Mesendoderm (in vitro differentiated cells): Measurements from ENCODE around the gene PCDH10.

Experiments used
- DNase-seq: peaks from one replicate; pipeline ENCODE4 v3.0.0; 2013
- H2AK5ac ChIP-seq: 2 replicates; pipeline ENCODE4 v1.6.1; 2013; ENCODE audit warnings: low read length, inconsistent platforms
- H2BK120ac ChIP-seq: 2 replicates; pipeline ENCODE4 v1.6.1; 2013; ENCODE audit warnings: low read depth, mild to moderate bottlenecking, low read length, moderate library complexity, mixed read lengths
- H2BK15ac ChIP-seq: replicated peaks from 2 replicates; pipeline ENCODE4 v1.6.1; 2013; ENCODE audit warnings: low read depth, mild to moderate bottlenecking, moderate library complexity
- H2BK5ac ChIP-seq: 2 replicates; pipeline ENCODE4 v1.6.1; 2013; ENCODE audit warnings: low read length, inconsistent platforms
- H3K18ac ChIP-seq: 2 replicates; pipeline ENCODE4 v1.6.1; 2013; ENCODE audit warnings: mild to moderate bottlenecking, low read length, mixed read lengths
- H3K23ac ChIP-seq: one replicate; pipeline ENCODE4 v1.6.1; 2013; ENCODE audit warnings: low read length
- H3K27ac ChIP-seq: 2 replicates; pipeline ENCODE4 v1.5.1; 2013; ENCODE audit warnings: low read depth, mild to moderate bottlenecking, inconsistent platforms, low read length, moderate library complexity
- H3K27me3 ChIP-seq: 2 replicates; pipeline ENCODE4 v1.6.1; 2013; ENCODE audit warnings: low read length, control low read depth, mild to moderate bottlenecking, inconsistent platforms; ENCODE audit not compliant: insufficient read depth, poor library complexity
- H3K36me3 ChIP-seq: 2 replicates; pipeline ENCODE4 v1.6.1; 2013; ENCODE audit warnings: low read length, inconsistent platforms; ENCODE audit not compliant: control insufficient read depth, insufficient read depth
- H3K4ac ChIP-seq: one replicate; pipeline ENCODE4 v1.6.1; 2013; ENCODE audit warnings: low read depth, mild to moderate bottlenecking, low read length, moderate library complexity
- H3K4me1 ChIP-seq: 2 replicates; pipeline ENCODE4 v1.6.1; 2013; ENCODE audit warnings: low read depth, low read length, inconsistent platforms; ENCODE audit not compliant: control insufficient read depth
- H3K4me2 ChIP-seq: 2 replicates; pipeline ENCODE4 v1.6.1; 2013; ENCODE audit warnings: low read length
- H3K4me3 ChIP-seq: 2 replicates; pipeline ENCODE4 v1.5.1; 2013; ENCODE audit warnings: mild to moderate bottlenecking, low read length
- H3K56ac ChIP-seq: one replicate; pipeline ENCODE4 v1.6.1; 2013; ENCODE audit warnings: low read length
- H3K79me1 ChIP-seq: 2 replicates; pipeline ENCODE4 v1.6.1; 2013; ENCODE audit warnings: low read length, inconsistent platforms
- H3K79me2 ChIP-seq: 2 replicates; pipeline ENCODE4 v1.6.1; 2013; ENCODE audit warnings: mild to moderate bottlenecking, low read length; ENCODE audit not compliant: control insufficient read depth, insufficient read depth
- H3K9ac ChIP-seq: 2 replicates; pipeline ENCODE4 v1.6.1; 2013; ENCODE audit warnings: low read length, inconsistent platforms
- H4K5ac ChIP-seq: one replicate; pipeline ENCODE4 v1.6.1; 2013; ENCODE audit warnings: low read length
- H4K8ac ChIP-seq: one replicate; pipeline ENCODE4 v1.6.1; 2013; ENCODE audit warnings: low read depth, mild to moderate bottlenecking, control low read depth, low read length, moderate library complexity
- WGBS: extraction: QIAGEN DNeasy Blood & Tissue Kit; methylation state at CpG from one replicate; pipeline ENCODE4 v1.1.7; 2013; ENCODE audit warnings: low lambda C conversion rate, missing lambda C conversion rate; ENCODE audit not compliant: insufficient coverage; ENCODE audit errors: extremely low coverage; 5-methylcytosine and 5-hydroxymethylcytosine counted together

The PCDH10 gene

DNA sequence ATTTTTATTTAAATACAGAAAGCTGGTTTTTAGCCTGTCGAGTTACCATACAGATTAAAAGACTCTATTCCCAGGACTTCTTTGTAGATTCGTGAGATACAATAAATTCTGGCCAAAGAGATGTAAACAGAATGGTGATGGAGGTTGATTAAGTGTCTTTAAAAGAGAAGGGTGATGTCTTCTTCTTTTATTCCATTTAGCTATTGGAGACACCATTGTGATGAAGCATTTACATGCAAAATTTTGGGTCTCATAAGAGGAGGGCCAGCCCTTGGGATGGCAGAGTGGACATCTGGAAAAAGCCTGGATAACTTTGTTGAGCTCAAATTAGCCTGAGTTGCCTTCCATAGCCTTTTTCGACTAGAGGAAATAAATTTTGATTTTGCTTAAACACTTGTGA lies 21.6 kb upstream of the PCDH10 start:
- Histone ChIP-seq H2AK5ac (no peak overlapping the region), H3K4me2 (no peak overlapping the region), H3K4ac (no peak overlapping the region), H3K27me3 (no peaks in the 10 kb centered on the region), H2BK120ac (no peak overlapping the region), H3K23ac (no peak overlapping the region), H3K36me3 (no peaks in the 10 kb centered on the region), H3K4me3 (no peak overlapping the region), H3K79me1 (no peaks in the 10 kb centered on the region), H2BK5ac (no peak overlapping the region), H2BK15ac (no peak overlapping the region), H3K9ac (no peak overlapping the region), H4K5ac (no peak overlapping the region), H3K56ac (no peak overlapping the region), H3K18ac (no peak overlapping the region), H3K79me2 (no peaks in the 10 kb centered on the region), H3K27ac (no peak overlapping the region), H4K8ac (no peak overlapping the region), H3K4me1 (no peaks in the 10 kb centered on the region)
- WGBS = no CpG with 5 or more reads among the region's 3 CpGs
- DNase-seq = no peak

DNA sequence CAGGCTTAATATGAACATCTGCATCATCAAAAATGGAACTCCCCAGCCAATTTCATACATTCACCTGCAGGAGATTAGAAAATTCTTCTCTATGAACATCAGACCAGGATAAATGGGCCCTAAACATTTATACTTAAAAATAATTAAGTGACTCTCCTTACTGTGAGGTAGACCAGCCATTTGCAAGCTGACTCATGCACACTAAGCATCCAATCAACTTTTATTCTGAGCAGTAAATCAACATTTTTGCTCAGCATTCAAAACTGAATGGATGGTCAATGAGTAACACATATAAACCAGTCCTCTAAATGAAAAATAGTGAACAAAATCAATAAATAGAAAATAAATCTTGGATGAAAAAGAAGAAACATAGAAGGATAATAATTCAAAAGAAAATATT lies 19.9 kb upstream of the PCDH10 start:
- no peaks in the 10 kb centered on the region for H3K36me3 ChIP-seq
- DNase-seq = no peak
- H3K4me2 ChIP-seq = no peak overlapping the region
- H3K79me2 ChIP-seq = no peaks in the 10 kb centered on the region
- no peak overlapping the region for H3K23ac ChIP-seq
- no peak overlapping the region for H3K9ac ChIP-seq
- no peak overlapping the region for H3K18ac ChIP-seq
- H2BK15ac ChIP-seq = no peak overlapping the region
- H3K27ac ChIP-seq = no peak overlapping the region
- H2AK5ac ChIP-seq = no peak overlapping the region
- H3K4ac ChIP-seq = no peak overlapping the region
- no peak overlapping the region for H3K56ac ChIP-seq
- H4K8ac ChIP-seq = no peak overlapping the region
- H3K4me3 ChIP-seq = no peak overlapping the region
- H4K5ac ChIP-seq = no peak overlapping the region
- H3K4me1 ChIP-seq = no peaks in the 10 kb centered on the region
- no peaks in the 10 kb centered on the region for H3K79me1 ChIP-seq
- no peaks in the 10 kb centered on the region for H3K27me3 ChIP-seq
- H2BK5ac ChIP-seq = no peak overlapping the region
- no peak overlapping the region for H2BK120ac ChIP-seq

DNA sequence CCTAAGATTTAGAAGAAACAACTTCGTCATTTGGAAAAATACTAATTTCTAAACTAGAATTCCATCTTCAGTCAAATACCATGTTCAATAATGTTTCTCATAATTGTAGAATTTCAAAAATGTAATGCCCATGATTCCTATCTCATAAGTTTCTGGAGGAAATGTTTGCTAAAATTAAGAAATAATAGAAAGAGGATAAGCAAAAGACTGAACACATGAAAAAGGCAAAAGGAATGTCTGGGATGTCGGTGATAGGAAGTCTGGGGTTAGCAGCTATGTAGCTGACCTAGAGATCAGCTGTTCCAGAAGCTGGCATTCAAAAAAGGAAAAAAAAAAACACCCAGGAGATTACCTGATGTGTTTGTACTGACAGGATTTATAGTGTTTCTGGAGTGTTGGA lies 18.9 kb upstream of the PCDH10 start:
- peak; percentile 50 for DNase-seq
- no peaks in the 10 kb centered on the region for H3K79me1 ChIP-seq
- H3K4me3 ChIP-seq = no peak overlapping the region
- H4K5ac ChIP-seq = no peak overlapping the region
- H3K18ac ChIP-seq = no peak overlapping the region
- no peak overlapping the region for H3K23ac ChIP-seq
- H2BK5ac ChIP-seq = no peak overlapping the region
- H4K8ac ChIP-seq = no peak overlapping the region
- H3K4me1 ChIP-seq = no peaks in the 10 kb centered on the region
- no peak overlapping the region for H3K9ac ChIP-seq
- H3K56ac ChIP-seq = no peak overlapping the region
- H2BK120ac ChIP-seq = no peak overlapping the region
- no peak overlapping the region for H3K27ac ChIP-seq
- no CpG with 5 or more reads among the region's 2 CpGs for WGBS
- H3K4me2 ChIP-seq = no peak overlapping the region
- no peaks in the 10 kb centered on the region for H3K79me2 ChIP-seq
- H3K36me3 ChIP-seq = no peaks in the 10 kb centered on the region
- no peaks in the 10 kb centered on the region for H3K27me3 ChIP-seq
- no peak overlapping the region for H3K4ac ChIP-seq
- H2BK15ac ChIP-seq = no peak overlapping the region
- H2AK5ac ChIP-seq = no peak overlapping the region

DNA sequence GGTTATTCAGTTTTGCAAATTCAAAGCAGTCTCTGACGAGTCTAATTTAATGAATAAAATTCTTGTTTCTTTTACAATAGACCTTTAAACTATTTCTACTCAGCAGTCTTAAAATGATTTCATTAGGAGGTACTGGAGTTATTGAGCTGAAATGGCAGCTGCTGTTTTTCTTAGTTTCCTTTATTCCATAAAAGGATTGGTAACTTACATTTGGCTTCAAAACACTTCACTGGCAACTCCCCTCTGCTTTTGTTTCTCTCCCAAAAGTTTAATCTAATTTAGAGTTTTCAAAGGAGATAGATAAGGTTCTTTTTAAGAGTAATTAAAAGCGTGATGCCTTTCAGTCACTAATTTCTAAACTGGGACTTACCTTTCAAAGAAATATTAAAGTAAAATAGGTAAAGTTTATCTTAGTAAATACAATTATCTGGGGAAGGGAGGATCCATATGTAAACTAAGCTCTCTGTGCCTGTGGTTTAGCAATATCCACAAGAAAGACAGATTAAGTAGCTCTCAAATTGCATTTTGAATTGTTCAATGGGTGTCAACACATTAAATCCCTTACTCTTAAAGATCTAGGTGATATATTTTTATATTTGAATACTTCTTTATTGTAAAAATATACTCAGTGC lies 17.1 kb upstream of the PCDH10 start:
- Histone ChIP-seq H4K8ac (no peak overlapping the region), H3K4ac (no peak overlapping the region), H3K9ac (no peak overlapping the region), H3K4me1 (no peaks in the 10 kb centered on the region), H3K79me2 (no peaks in the 10 kb centered on the region), H3K36me3 (no peaks in the 10 kb centered on the region), H3K4me2 (no peak overlapping the region), H2BK5ac (no peak overlapping the region), H3K18ac (no peak overlapping the region), H3K23ac (no peak overlapping the region), H2BK15ac (no peak overlapping the region), H4K5ac (no peak overlapping the region), H3K27ac (no peak overlapping the region), H3K27me3 (no peaks in the 10 kb centered on the region), H2AK5ac (no peak overlapping the region), H3K79me1 (no peaks in the 10 kb centered on the region), H2BK120ac (no peak overlapping the region), H3K4me3 (no peak overlapping the region), H3K56ac (no peak overlapping the region)
- no CpG with 5 or more reads among the region's 2 CpGs for WGBS
- DNase-seq = no peak

DNA sequence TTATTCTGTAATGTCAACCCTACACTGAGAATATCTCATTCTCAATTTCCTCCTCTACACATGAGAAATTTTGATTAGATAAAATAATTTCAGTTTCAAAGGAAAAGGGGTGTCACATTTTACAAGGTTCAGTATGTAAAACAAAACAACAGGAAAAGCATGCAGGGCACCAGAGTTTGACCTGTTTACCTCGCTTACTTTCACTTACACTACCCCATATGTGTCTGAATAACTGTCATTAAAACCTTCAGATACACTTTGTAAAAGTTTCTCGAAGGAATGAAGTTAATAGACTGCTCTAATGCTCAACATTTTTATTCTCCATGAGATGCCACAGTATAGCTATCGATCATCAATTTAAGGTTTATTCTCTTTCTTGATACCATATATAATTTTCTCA lies 12.3 kb upstream of the PCDH10 start:
- Histone ChIP-seq H3K79me2 (no peaks in the 10 kb centered on the region), H3K23ac (no peak overlapping the region), H3K18ac (no peak overlapping the region), H3K27ac (no peak overlapping the region), H3K27me3 (no peaks in the 10 kb centered on the region), H2BK5ac (no peak overlapping the region), H2BK120ac (no peak overlapping the region), H3K56ac (no peak overlapping the region), H4K8ac (no peak overlapping the region), H2BK15ac (no peak overlapping the region), H3K4me3 (no peak overlapping the region), H3K9ac (no peak overlapping the region), H3K36me3 (no peaks in the 10 kb centered on the region), H3K79me1 (no peaks in the 10 kb centered on the region), H2AK5ac (no peak overlapping the region), H3K4ac (no peak overlapping the region), H3K4me1 (no peaks in the 10 kb centered on the region), H4K5ac (no peak overlapping the region), H3K4me2 (no peak overlapping the region)
- 100% methylated on average over 1 of the region's 3 CpGs for WGBS
- no peak for DNase-seq

DNA sequence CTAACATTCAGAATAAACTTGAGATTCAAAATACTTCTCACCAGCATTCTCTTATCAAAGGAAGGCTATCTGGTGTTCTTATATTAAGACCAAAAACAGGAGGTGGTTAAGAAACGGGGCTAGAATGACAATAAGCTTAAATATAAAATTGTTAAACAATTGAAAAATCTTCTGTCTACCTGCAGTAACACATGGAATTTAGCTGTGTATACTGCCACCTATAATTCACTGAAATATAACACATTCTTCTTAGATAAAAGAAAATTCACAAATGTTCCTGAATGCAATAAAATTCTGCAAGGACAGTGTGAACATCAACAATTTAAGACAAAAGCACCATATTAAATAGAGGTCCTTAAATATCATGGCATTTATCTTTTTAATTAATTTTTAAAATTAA lies 11.5 kb upstream of the PCDH10 start:
- Histone ChIP-seq H3K27ac (no peak overlapping the region), H3K4ac (no peak overlapping the region), H3K9ac (no peak overlapping the region), H3K79me1 (no peaks in the 10 kb centered on the region), H2AK5ac (no peak overlapping the region), H4K5ac (no peak overlapping the region), H2BK15ac (no peak overlapping the region), H4K8ac (no peak overlapping the region), H3K23ac (no peak overlapping the region), H3K36me3 (no peaks in the 10 kb centered on the region), H2BK5ac (no peak overlapping the region), H3K27me3 (no peaks in the 10 kb centered on the region), H3K18ac (no peak overlapping the region), H3K56ac (no peak overlapping the region), H3K4me1 (no peaks in the 10 kb centered on the region), H3K79me2 (no peaks in the 10 kb centered on the region), H2BK120ac (no peak overlapping the region), H3K4me3 (no peak overlapping the region), H3K4me2 (no peak overlapping the region)
- no peak for DNase-seq
- no CpG with 5 or more reads among the region's 1 CpG for WGBS
